ENCODE measurements around the gene RBMS1.

Gene RBMS1

GRCh38 chr2:160294889-160295288, 198.7 kb downstream of the RBMS1 start:
- no peak for TF ChIP-seq CTCF (conservative IDR thresholded peaks at IDR 0.05; ENCODE audit: low read depth)
- ChIA-PET POLR2A (ENCODE audit: low non-redundant PET) (no interaction called here), CTCF (interaction anchor here (0.5 to 0.7 kb wide), 4 partner anchors 12 to 700 kb away, joined by 3 to 6 read pairs (median 3); no protein-coding TSS in a partner anchor)
- no peak overlapping the region for H3K27ac ChIP-seq
- no peak for DNase-seq (ENCODE audit: low spot score)

- ChIA-PET POLR2A (ENCODE audit: low non-redundant PET) (no interaction called here), CTCF (interaction anchor here (0.5 to 0.7 kb wide), 2 partner anchors 12 to 111 kb away, joined by 3 read pairs; no protein-coding TSS in a partner anchor)
- no peak for TF ChIP-seq CTCF (conservative IDR thresholded peaks at IDR 0.05; ENCODE audit: low read depth)
- no peak for DNase-seq (ENCODE audit: low spot score)
- H3K27ac ChIP-seq: peak overlapping the region; percentile 55; the same call in 1 of the 2 replicates
Observed at GRCh38 chr2:160294339-160294803, 199.2 kb downstream of the RBMS1 start.

- ChIA-PET POLR2A (ENCODE audit: low non-redundant PET) (no interaction called here), CTCF (no interaction called here)
- TF ChIP-seq CTCF (conservative IDR thresholded peaks at IDR 0.05; ENCODE audit: low read depth): no peak
- peak; percentile 36 for DNase-seq (ENCODE audit: low spot score)
- H3K27ac ChIP-seq: peak overlapping the region; percentile 42; the same call in 1 of the 2 replicates
Observed at GRCh38 chr2:160293391-160294091, 200.1 kb downstream of the RBMS1 start.

- CTCF ChIA-PET: no interaction called here
Observed at GRCh38 chr2:160292225-160292624, 201.4 kb downstream of the RBMS1 start.

GRCh38 chr2:160291382-160291781, 202.2 kb downstream of the RBMS1 start:
- H3K27ac ChIP-seq: no peak overlapping the region
- ChIA-PET POLR2A (ENCODE audit: low non-redundant PET) (no interaction called here), CTCF (no interaction called here)
- DNase-seq (ENCODE audit: low spot score): no peak
- TF ChIP-seq CTCF (conservative IDR thresholded peaks at IDR 0.05; ENCODE audit: low read depth): no peak

More at GRCh38 chr2:160292225-160292624, 201.4 kb downstream of the RBMS1 start:
- no peak for DNase-seq (ENCODE audit: low spot score)
- H3K27ac ChIP-seq: no peak overlapping the region
- POLR2A ChIA-PET (ENCODE audit: low non-redundant PET): no interaction called here
- TF ChIP-seq CTCF (conservative IDR thresholded peaks at IDR 0.05; ENCODE audit: low read depth): no peak

GRCh38 chr2:160290598-160290997, 203.0 kb downstream of the RBMS1 start:
- CTCF ChIA-PET: no interaction called here
- TF ChIP-seq CTCF (conservative IDR thresholded peaks at IDR 0.05; ENCODE audit: low read depth): no peak
- H3K27ac ChIP-seq: no peak overlapping the region
- POLR2A ChIA-PET (ENCODE audit: low non-redundant PET): no interaction called here
- DNase-seq (ENCODE audit: low spot score): no peak

Data from RWPE1 (cell line).